NCI-H1417 treated with DMSO at 0.1 percent for 48 hours (cell line): ENCODE results near the gene ERCC2.
"Not testable (repeated sequence)": the region's sequence is repeated elsewhere in the genome, so short reads cannot be mapped to it uniquely, and the experiment has no call there.

Source experiments
- DNase-seq: peaks from one replicate; lab custom pipeline; 2025; lab: John Stamatoyannopoulos, UW

The ERCC2 gene

GRCh38 chr19:45354241-45354842, 16.0 kb downstream of the ERCC2 start:
- DNase-seq = no peak

- no peak for DNase-seq
Observed at GRCh38 chr19:45352914-45353796, 17.2 kb downstream of the ERCC2 start.

- DNase-seq = no peak
Observed at GRCh38 chr19:45352471-45352870, 17.9 kb downstream of the ERCC2 start.

GRCh38 chr19:45352062-45352461, 18.3 kb downstream of the ERCC2 start:
- no peak for DNase-seq

- DNase-seq = no peak
Observed at GRCh38 chr19:45351401-45351952, 18.9 kb downstream of the ERCC2 start.

- no peak for DNase-seq
Observed at GRCh38 chr19:45350477-45351058, 19.8 kb downstream of the ERCC2 start.

- no peak for DNase-seq
Observed at GRCh38 chr19:45349430-45349941, 20.9 kb downstream of the ERCC2 start.

- no peak for DNase-seq
Observed at GRCh38 chr19:45349126-45349415, 21.3 kb downstream of the ERCC2 start.

GRCh38 chr19:45348367-45349125, 21.8 kb downstream of the ERCC2 start:
- DNase-seq = no peak

GRCh38 chr19:45347570-45348366, 22.6 kb downstream of the ERCC2 start:
- no peak for DNase-seq

- DNase-seq = no peak
Observed at GRCh38 chr19:45346449-45346848, 23.9 kb downstream of the ERCC2 start.

- DNase-seq = no peak
Observed at GRCh38 chr19:45345506-45345860, 24.9 kb downstream of the ERCC2 start.

- no peak for DNase-seq
Observed at GRCh38 chr19:45344621-45345505, 25.5 kb downstream of the ERCC2 start.

- DNase-seq = no peak
Observed at GRCh38 chr19:45342911-45343310, 27.5 kb downstream of the ERCC2 start.

GRCh38 chr19:45340899-45341453, 29.4 kb downstream of the ERCC2 start:
- no peak for DNase-seq

- DNase-seq = no peak
Observed at GRCh38 chr19:45340232-45340898, 30.0 kb downstream of the ERCC2 start, which contains the start of gene KLC3. TSS of gene KLC3 (plus strand) at chr19:45340750. CDS start at chr19:45345542, 4,792 bp downstream.

GRCh38 chr19:45339629-45340028, 30.7 kb downstream of the ERCC2 start:
- DNase-seq = no peak

GRCh38 chr19:45336696-45337251, 33.6 kb downstream of the ERCC2 start:
- no peak for DNase-seq

- not testable (repeated sequence) for DNase-seq
Observed at GRCh38 chr19:45334881-45335280, 35.5 kb downstream of the ERCC2 start.
